Esophagus squamous epithelium (tissue), 5 donors: ENCODE data around the gene C1orf210. TPM values are rescaled to one million over a fixed set of nuclear protein-coding genes. Genes with fewer than 3 reads are reported as not detected.
A peak's percentile ranks its signal among the peaks of the same experiment; 100 is the strongest.

Source experiments
- DNase-seq: peaks from one replicate; lab custom pipeline; 2025; lab: John Stamatoyannopoulos, UW
- H3K27ac ChIP-seq, 4 donors: fragments of 200-600 bp; sonication (generic); one replicate each; pipeline ENCODE4 v1.5.1; 2016 to 2019; ENCODE audit warnings: mild to moderate bottlenecking in 1 of 4
- H3K27me3 ChIP-seq, 4 donors: fragments of 200-600 bp; sonication (generic); 1 replicate in 3 of 4; 2 replicates in 1 of 4; pipeline versions ENCODE4 v1.5.1 to v1.6.0; 2017 to 2021; ENCODE audit warnings: antibody characterized with exemption in 1 of 4
- H3K36me3 ChIP-seq, 3 donors: fragments of 200-600 bp; sonication (generic); one replicate each; pipeline ENCODE4 v1.5.1; 2016 to 2019
- H3K4me1 ChIP-seq, 3 donors: fragments of 200-600 bp; sonication (generic); one replicate each; pipeline ENCODE4 v1.5.1; 2017 to 2019
- H3K4me3 ChIP-seq, 4 donors: fragments of 200-600 bp; sonication (generic); 1 replicate in 3 of 4; 2 replicates in 1 of 4; pipeline ENCODE4 v1.5.1; 2016 to 2019; ENCODE audit warnings: mild to moderate bottlenecking in 2 of 4, moderate library complexity in 1 of 4
- H3K9me3 ChIP-seq, 3 donors: fragments of 200-600 bp; sonication (generic); one replicate each; pipeline ENCODE4 v1.5.1; 2016 to 2019
- CTCF ChIP-seq, 6 experiments: fragments of 450-650 bp in 4 of 6; fragments of 200-600 bp in 2 of 6; sonication (generic) in 2 of 6; IDR thresholded peaks; one replicate each; pipeline ENCODE4 v1.5.1; 2016 to 2019; ENCODE audit warnings: antibody characterized with exemption in 6 of 6, mild to moderate bottlenecking in 4 of 6, moderate library complexity in 4 of 6
- POLR2A ChIP-seq, 4 donors: fragments of 450-650 bp; IDR thresholded peaks; one replicate each; pipeline ENCODE4 v1.6.1; 2017; ENCODE audit warnings: antibody characterized with exemption in 4 of 4, mild to moderate bottlenecking in 4 of 4, moderate library complexity in 3 of 4
- WGBS, 2 donors: methylation state at CpG; one replicate each; pipeline ENCODE4 v1.1.5; 2018; 5-methylcytosine and 5-hydroxymethylcytosine counted together
- intact Hi-C: fragments of 100-400 bp; cut with DNase I; formaldehyde crosslinking; loops from one replicate; pipeline ENCODE4 v1.15.0; 2022
- total RNA-seq, 4 donors: library from RNA; depleted of rRNA; stranded (reverse); fragments of >200 nt; gene quantifications; one replicate each; pipeline ENCODE4 v1.1.0, GENCODE V29; 2016
- donor health status: DM: yes; HTN: yes; CAD: no.

Gene C1orf210
- total RNA-seq, 4 donors from 2014 or later, result 7.9 to 16.2 (median 11.4) TPM

- intact Hi-C loops, result no loop called here
- no peak for DNase-seq
- WGBS, 2 donors, result 44 to 47% methylated on average over 1 of the region's 1 CpG
- Histone ChIP-seq H3K27me3 (no peaks in the 10 kb centered on the region), H3K4me3 (no peak overlapping the region), H3K4me1 (peaks cover 0 to 45% (median 20%) of the 10 kb centered on the region in 3 donors), H3K36me3 (no peaks in the 10 kb centered on the region), H3K27ac (peak overlapping the region; percentile 26 to 86 (median 70)), H3K9me3 (no peaks in the 10 kb centered on the region)
- TF ChIP-seq CTCF (IDR thresholded peaks at IDR 0.05), result no peak
- TF ChIP-seq POLR2A (IDR thresholded peaks at IDR 0.05), result no peak
These were observed 10.8 kb upstream of the C1orf210 start for GRCh38 chr1:43296207-43296606.

GRCh38 chr1:43294761-43295160 lies 9.4 kb upstream of the C1orf210 start:
- DNase-seq, result no peak
- 80 to 81% methylated on average over 2 to 8 of the region's 8 CpGs for WGBS, 2 donors

GRCh38 chr1:43293896-43294760 lies 8.7 kb upstream of the C1orf210 start:
- no peak for DNase-seq
- intact Hi-C loops, result no loop called here

More at GRCh38 chr1:43294761-43295160, 9.4 kb upstream of the C1orf210 start:
- Histone ChIP-seq H3K4me3 (no peak overlapping the region), H3K36me3 (no peaks in the 10 kb centered on the region), H3K4me1 (peaks cover 0 to 40% (median 20%) of the 10 kb centered on the region in 3 donors), H3K27me3 (no peaks in the 10 kb centered on the region), H3K27ac (peak overlapping the region; percentile 31 to 86 (median 84)), H3K9me3 (no peaks in the 10 kb centered on the region)
- intact Hi-C loops, result no loop called here
- TF ChIP-seq POLR2A (IDR thresholded peaks at IDR 0.05) (no peak), CTCF (IDR thresholded peaks at IDR 0.05) (no peak)

GRCh38 chr1:43293176-43293575 lies 7.8 kb upstream of the C1orf210 start:
- H3K4me3 ChIP-seq, result no peak overlapping the region
- intact Hi-C loops, result no loop called here
- DNase-seq, result no peak
- H3K36me3 ChIP-seq, result no peaks in the 10 kb centered on the region
- no peaks in the 10 kb centered on the region for H3K27me3 ChIP-seq
- 64 to 75% methylated on average over 1 to 2 of the region's 2 CpGs for WGBS, 2 donors
- no peaks in the 10 kb centered on the region for H3K9me3 ChIP-seq
- TF ChIP-seq CTCF (IDR thresholded peaks at IDR 0.05) (no peak), POLR2A (IDR thresholded peaks at IDR 0.05) (no peak)
- peak overlapping the region in 3 of 4 donors; percentile 84 to 86 (median 85) for H3K27ac ChIP-seq
- H3K4me1 ChIP-seq, result peaks cover 0 to 39% (median 20%) of the 10 kb centered on the region in 3 donors

More at GRCh38 chr1:43293896-43294760, 8.7 kb upstream of the C1orf210 start:
- WGBS, 2 donors, result 68 to 69% methylated on average over 7 of the region's 7 CpGs
- Histone ChIP-seq H3K4me3 (no peak overlapping the region), H3K9me3 (no peaks in the 10 kb centered on the region), H3K27me3 (no peaks in the 10 kb centered on the region), H3K4me1 (peaks cover 0 to 39% (median 20%) of the 10 kb centered on the region in 3 donors), H3K27ac (peak overlapping the region; percentile 31 to 86 (median 84)), H3K36me3 (no peaks in the 10 kb centered on the region)
- TF ChIP-seq CTCF (IDR thresholded peaks at IDR 0.05) (no peak), POLR2A (IDR thresholded peaks at IDR 0.05) (no peak)

DNA sequence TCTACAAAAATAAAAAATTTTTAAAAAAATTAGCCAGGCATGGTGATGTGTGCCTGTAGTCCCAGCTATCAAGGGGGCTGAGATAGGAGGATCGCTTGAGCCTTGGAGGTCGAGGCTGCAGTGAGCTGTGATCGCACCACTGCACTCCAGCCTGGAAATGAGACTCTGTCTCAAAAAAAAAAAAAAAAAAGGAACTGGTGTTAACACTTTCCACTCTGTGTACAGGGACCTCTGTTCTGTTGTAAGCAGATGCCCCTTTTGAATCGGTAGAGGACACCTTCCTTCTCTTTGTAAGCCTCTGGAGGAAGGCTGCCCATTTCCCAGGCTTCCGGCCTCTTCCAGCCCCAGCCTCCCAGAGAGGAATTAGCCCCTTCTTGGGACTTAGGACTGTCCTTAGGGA lies 7.3 kb upstream of the C1orf210 start:
- Histone ChIP-seq H3K27ac (peak overlapping the region in 3 of 4 donors; percentile 84 to 86 (median 85)), H3K9me3 (no peaks in the 10 kb centered on the region), H3K4me3 (no peak overlapping the region), H3K4me1 (peaks cover 0 to 39% (median 20%) of the 10 kb centered on the region in 3 donors), H3K27me3 (no peaks in the 10 kb centered on the region), H3K36me3 (no peaks in the 10 kb centered on the region)
- no peak for DNase-seq
- TF ChIP-seq CTCF (IDR thresholded peaks at IDR 0.05) (no peak), POLR2A (IDR thresholded peaks at IDR 0.05) (no peak)
- intact Hi-C loops, result no loop called here
- 69 to 85% methylated on average over 5 of the region's 5 CpGs for WGBS, 2 donors
